ENCODE measurements around the gene ELMO1. TPM values are rescaled to one million over a fixed set of nuclear protein-coding genes. Genes with fewer than 3 reads are reported as not detected.
"Not testable (repeated sequence)": the region's sequence is repeated elsewhere in the genome, so short reads cannot be mapped to it uniquely, and the experiment has no call there.

Gene ELMO1
- total and polyA plus RNA-seq, 12 donors: 7.5 to 46.8 (median 14.9) TPM

DNA sequence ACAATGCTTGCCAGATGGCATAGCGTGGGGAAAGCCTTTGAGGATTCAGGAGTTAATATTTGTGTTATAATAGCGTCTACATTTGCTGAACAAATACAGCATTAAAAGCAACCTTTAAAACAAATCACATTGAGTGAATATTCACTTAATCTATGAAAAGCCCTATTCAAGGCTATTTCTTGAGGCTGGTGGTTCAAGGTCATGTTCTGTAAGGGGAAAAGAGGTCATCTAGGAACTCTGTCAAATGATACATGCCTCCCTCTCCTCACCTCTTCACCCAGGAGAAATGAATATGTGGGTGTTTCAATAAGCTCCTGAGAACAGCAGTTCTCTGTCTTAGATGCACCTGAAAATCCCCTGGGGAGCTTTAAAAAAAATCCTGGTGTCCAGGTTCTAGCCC, 303.0 kb downstream of the ELMO1 start:
- TF ChIP-seq CTCF (IDR thresholded peaks at IDR 0.05): no peak
- no peak for TF ChIP-seq POLR2A (IDR thresholded peaks at IDR 0.05)
- DNase-seq: no peak
- no peaks in the 10 kb centered on the region for H3K36me3 ChIP-seq (replicated peaks in 1 of 2)
- WGBS, 4 donors: 57 to 88% (median 77%) methylated on average over 2 of the region's 2 CpGs
- no peaks in the 10 kb centered on the region for H3K27me3 ChIP-seq
- no peak overlapping the region for H3K4me3 ChIP-seq
- H3K4me1 ChIP-seq (replicated peaks in 1 of 2): no peaks in the 10 kb centered on the region
- no peaks in the 10 kb centered on the region for H3K9me3 ChIP-seq (replicated peaks in 1 of 3)
- peak overlapping the region in 1 of 5 donors; percentile 12 for H3K27ac ChIP-seq
- intact Hi-C loops (cut with DNase I): no loop called here

DNA sequence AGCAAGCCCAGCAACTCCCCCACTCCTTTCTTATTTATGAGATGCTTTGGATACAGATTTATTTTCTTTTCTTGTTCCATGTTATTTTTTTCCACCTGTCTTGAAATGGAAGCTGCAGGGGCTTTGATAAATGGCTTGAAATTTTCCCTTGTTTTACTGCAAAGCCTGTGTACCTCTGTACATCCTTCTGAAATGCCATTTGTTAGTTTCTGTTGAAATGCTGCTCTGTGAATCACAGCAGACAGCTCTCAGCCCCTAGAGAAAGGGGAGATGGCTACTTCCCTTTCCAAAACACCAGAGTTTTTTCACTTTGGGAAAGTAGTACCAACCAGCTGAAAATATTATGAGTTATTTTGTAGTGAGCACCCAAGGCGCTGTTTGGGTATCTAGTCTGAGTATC, 304.2 kb downstream of the ELMO1 start:
- Histone ChIP-seq H3K9me3 (replicated peaks in 1 of 3) (peaks cover 0 to 4% (median 0%) of the 10 kb centered on the region in 3 donors), H3K27ac (no peak overlapping the region), H3K4me3 (no peak overlapping the region), H3K36me3 (replicated peaks in 1 of 2) (no peaks in the 10 kb centered on the region), H3K27me3 (no peaks in the 10 kb centered on the region), H3K4me1 (replicated peaks in 1 of 2) (no peaks in the 10 kb centered on the region)
- no peak for TF ChIP-seq CTCF (IDR thresholded peaks at IDR 0.05)
- no peak for DNase-seq
- WGBS, 4 donors: 56 to 94% (median 81%) methylated on average over 1 of the region's 1 CpG
- intact Hi-C loops (cut with DNase I): no loop called here

GRCh38 chr7:37142958-37143357, 305.7 kb downstream of the ELMO1 start:
- Histone ChIP-seq H3K27ac (no peak overlapping the region), H3K4me1 (replicated peaks in 1 of 2) (no peaks in the 10 kb centered on the region), H3K36me3 (replicated peaks in 1 of 2) (no peaks in the 10 kb centered on the region), H3K4me3 (no peak overlapping the region), H3K9me3 (replicated peaks in 1 of 3) (peaks cover 0 to 5% (median 0%) of the 10 kb centered on the region in 3 donors), H3K27me3 (no peaks in the 10 kb centered on the region)
- 86 to 89% (median 87%) methylated on average over 3 of the region's 3 CpGs for WGBS, 4 donors
- no peak for DNase-seq
- intact Hi-C loops (cut with DNase I): no loop called here
- TF ChIP-seq POLR2A (IDR thresholded peaks at IDR 0.05) (no peak), CTCF (IDR thresholded peaks at IDR 0.05) (no peak)

- DNase-seq: no peak
- intact Hi-C loops (cut with DNase I): no loop called here
- H3K4me3 ChIP-seq: no peak overlapping the region
Observed at GRCh38 chr7:37141742-37142141, 306.9 kb downstream of the ELMO1 start.

DNA sequence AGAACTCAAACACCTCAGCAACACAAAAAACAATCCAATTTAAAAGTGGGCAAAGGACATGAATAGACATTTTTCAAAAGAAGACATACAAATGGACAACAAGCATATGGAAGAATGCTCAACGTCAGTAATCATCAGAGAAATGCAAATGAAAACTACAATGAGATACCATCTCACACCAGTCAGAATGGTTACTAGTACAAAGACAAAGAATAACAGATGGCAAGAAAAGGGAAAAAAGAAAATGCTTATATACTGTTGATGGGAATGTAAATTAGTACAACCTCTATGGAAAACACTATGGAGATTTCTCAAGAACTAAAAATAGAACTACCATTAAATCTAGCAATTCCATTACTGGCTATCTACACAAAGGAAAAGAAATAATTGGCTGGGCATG, 314.8 kb downstream of the ELMO1 start:
- H3K4me3 ChIP-seq; H3K27me3 ChIP-seq; H3K4me1 ChIP-seq (replicated peaks in 1 of 2); H3K9me3 ChIP-seq (replicated peaks in 1 of 3); DNase-seq; H3K27ac ChIP-seq; H3K36me3 ChIP-seq (replicated peaks in 1 of 2); intact Hi-C loops (cut with DNase I): not testable (repeated sequence)
- 84 to 100% (median 89%) methylated on average over 1 of the region's 1 CpG for WGBS, 4 donors

More at GRCh38 chr7:37141742-37142141, 306.9 kb downstream of the ELMO1 start:
- Histone ChIP-seq H3K27me3 (no peaks in the 10 kb centered on the region), H3K27ac (no peak overlapping the region), H3K9me3 (replicated peaks in 1 of 3) (peaks cover 0 to 5% (median 0%) of the 10 kb centered on the region in 3 donors), H3K4me1 (replicated peaks in 1 of 2) (no peaks in the 10 kb centered on the region), H3K36me3 (replicated peaks in 1 of 2) (no peaks in the 10 kb centered on the region)
- TF ChIP-seq POLR2A (IDR thresholded peaks at IDR 0.05) (no peak), CTCF (IDR thresholded peaks at IDR 0.05) (peak in 5 of 6 experiments; percentile 20 to 43 (median 40))
- WGBS, 4 donors: 93 to 96% (median 94%) methylated on average over 2 of the region's 2 CpGs

Data from adrenal gland (tissue), 12 donors.